ENCODE data around the gene LUZP2.

LUZP2 gene

GRCh38 chr11:24716403-24716802, 219.6 kb downstream of the LUZP2 start:
- DNase-seq (ENCODE audit: low read depth) = no peak

GRCh38 chr11:24723231-24723630, 226.4 kb downstream of the LUZP2 start:
- DNase-seq (ENCODE audit: low read depth) = no peak

- DNase-seq (ENCODE audit: low read depth) = no peak
Measured at GRCh38 chr11:24731554-24731953, 234.7 kb downstream of the LUZP2 start.

- no peak for DNase-seq (ENCODE audit: low read depth)
Measured at GRCh38 chr11:24734742-24735237, 237.9 kb downstream of the LUZP2 start.

GRCh38 chr11:24738972-24739371, 242.1 kb downstream of the LUZP2 start:
- no peak for DNase-seq (ENCODE audit: low read depth)

- no peak for DNase-seq (ENCODE audit: low read depth)
Measured at GRCh38 chr11:24739637-24740036, 242.8 kb downstream of the LUZP2 start.

- DNase-seq (ENCODE audit: low read depth) = no peak
Measured at GRCh38 chr11:24747275-24748251, 250.7 kb downstream of the LUZP2 start.

GRCh38 chr11:24748261-24748660, 251.4 kb downstream of the LUZP2 start:
- no peak for DNase-seq (ENCODE audit: low read depth)

GRCh38 chr11:24754406-24754805, 257.6 kb downstream of the LUZP2 start:
- no peak for DNase-seq (ENCODE audit: low read depth)

- DNase-seq (ENCODE audit: low read depth) = no peak
Measured at GRCh38 chr11:24755260-24755839, 258.5 kb downstream of the LUZP2 start.

GRCh38 chr11:24759742-24760141, 262.9 kb downstream of the LUZP2 start:
- DNase-seq (ENCODE audit: low read depth) = no peak

GRCh38 chr11:24760681-24761080, 263.8 kb downstream of the LUZP2 start:
- DNase-seq (ENCODE audit: low read depth) = no peak

GRCh38 chr11:24762076-24762475, 265.2 kb downstream of the LUZP2 start:
- no peak for DNase-seq (ENCODE audit: low read depth)

GRCh38 chr11:24767411-24767810, 270.6 kb downstream of the LUZP2 start:
- DNase-seq (ENCODE audit: low read depth) = no peak

GRCh38 chr11:24773322-24773721, 276.5 kb downstream of the LUZP2 start:
- DNase-seq (ENCODE audit: low read depth) = no peak

- no peak for DNase-seq (ENCODE audit: low read depth)
Measured at GRCh38 chr11:24779791-24780190, 282.9 kb downstream of the LUZP2 start.

GRCh38 chr11:24781288-24781687, 284.4 kb downstream of the LUZP2 start:
- DNase-seq (ENCODE audit: low read depth) = no peak

GRCh38 chr11:24793479-24793878, 296.6 kb downstream of the LUZP2 start:
- DNase-seq (ENCODE audit: low read depth) = no peak

GRCh38 chr11:24794064-24794463, 297.2 kb downstream of the LUZP2 start:
- DNase-seq (ENCODE audit: low read depth) = no peak

GRCh38 chr11:24805671-24806070, 308.8 kb downstream of the LUZP2 start:
- DNase-seq (ENCODE audit: low read depth) = no peak

GRCh38 chr11:24808173-24808572, 311.3 kb downstream of the LUZP2 start:
- no peak for DNase-seq (ENCODE audit: low read depth)

- DNase-seq (ENCODE audit: low read depth) = no peak
Measured at GRCh38 chr11:24819006-24819405, 322.2 kb downstream of the LUZP2 start.

GRCh38 chr11:24819863-24820434, 323.1 kb downstream of the LUZP2 start:
- DNase-seq (ENCODE audit: low read depth) = no peak

Data from stimulated activated CD4-positive, alpha-beta T cell treated with anti-CD3 and anti-CD28 coated beads, Interleukin-2, amount 100 ng/mL, for 4 hours (primary cell).